Vagina (tissue), 2 donors: Measurements from ENCODE around the gene SPRY1.

Experiments used
- POLR2A ChIP-seq, 2 donors: fragments of 450-650 bp; IDR thresholded peaks; one replicate each; pipeline ENCODE4 v1.6.1; 2017; ENCODE audit warnings: antibody characterized with exemption in 2 of 2, mild to moderate bottlenecking in 2 of 2, moderate library complexity in 2 of 2
- POLR2AphosphoS5 ChIP-seq, 2 donors: sonication (generic); formaldehyde crosslinking; IDR thresholded peaks; one replicate each; pipeline ENCODE4 v1.9.0; 2017; ENCODE audit warnings: antibody characterized with exemption in 2 of 2, mild to moderate bottlenecking in 2 of 2, low read depth in 1 of 2; ENCODE audit not compliant: insufficient read depth in 1 of 2
- TF ChIP-seq, protein P1 (sequence below), 3 experiments: fragments of 450-650 bp in 2 of 3; fragments of 200-600 bp in 1 of 3; sonication (generic) in 1 of 3; IDR thresholded peaks; one replicate each; pipeline ENCODE4 v1.5.1; 2017 to 2019; ENCODE audit warnings: antibody characterized with exemption in 3 of 3, mild to moderate bottlenecking in 2 of 3, moderate library complexity in 2 of 3

DNA sequence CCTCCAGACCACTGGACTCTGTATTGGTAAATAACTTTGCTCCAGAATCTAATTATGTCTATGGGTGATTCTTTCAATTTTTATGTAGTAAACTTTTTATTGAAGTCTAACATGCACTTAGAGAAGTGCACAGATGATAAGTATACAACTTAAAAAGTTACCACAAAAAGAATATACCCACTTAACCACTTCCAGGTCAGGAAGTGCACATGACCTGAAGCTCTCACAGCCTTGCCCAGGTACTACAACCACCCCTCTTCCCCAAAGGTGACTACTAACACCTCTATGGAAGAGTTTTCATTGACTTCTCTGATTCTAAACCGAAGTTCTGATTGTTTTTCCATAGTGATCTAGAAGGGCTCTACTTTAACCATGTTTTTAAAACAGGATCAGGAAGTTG lies 43.6 kb upstream of the SPRY1 start:
- TF ChIP-seq, protein P1, sequence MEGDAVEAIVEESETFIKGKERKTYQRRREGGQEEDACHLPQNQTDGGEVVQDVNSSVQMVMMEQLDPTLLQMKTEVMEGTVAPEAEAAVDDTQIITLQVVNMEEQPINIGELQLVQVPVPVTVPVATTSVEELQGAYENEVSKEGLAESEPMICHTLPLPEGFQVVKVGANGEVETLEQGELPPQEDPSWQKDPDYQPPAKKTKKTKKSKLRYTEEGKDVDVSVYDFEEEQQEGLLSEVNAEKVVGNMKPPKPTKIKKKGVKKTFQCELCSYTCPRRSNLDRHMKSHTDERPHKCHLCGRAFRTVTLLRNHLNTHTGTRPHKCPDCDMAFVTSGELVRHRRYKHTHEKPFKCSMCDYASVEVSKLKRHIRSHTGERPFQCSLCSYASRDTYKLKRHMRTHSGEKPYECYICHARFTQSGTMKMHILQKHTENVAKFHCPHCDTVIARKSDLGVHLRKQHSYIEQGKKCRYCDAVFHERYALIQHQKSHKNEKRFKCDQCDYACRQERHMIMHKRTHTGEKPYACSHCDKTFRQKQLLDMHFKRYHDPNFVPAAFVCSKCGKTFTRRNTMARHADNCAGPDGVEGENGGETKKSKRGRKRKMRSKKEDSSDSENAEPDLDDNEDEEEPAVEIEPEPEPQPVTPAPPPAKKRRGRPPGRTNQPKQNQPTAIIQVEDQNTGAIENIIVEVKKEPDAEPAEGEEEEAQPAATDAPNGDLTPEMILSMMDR (IDR thresholded peaks at IDR 0.05) = no peak
- TF ChIP-seq POLR2A (IDR thresholded peaks at IDR 0.05) (no peak), POLR2AphosphoS5 (IDR thresholded peaks at IDR 0.05; ENCODE audit: insufficient read depth in 1 of 2, low read depth in 1 of 2) (no peak)
